Measurements from ENCODE around the gene MYH9. TPM values are rescaled to one million over a fixed set of nuclear protein-coding genes. Genes with fewer than 3 reads are reported as not detected.

The MYH9 gene
- total RNA-seq, 1 donor from 2014 or later, result 277 TPM

- TF ChIP-seq CTCF (conservative IDR thresholded peaks at IDR 0.05), result no peak
- DNase-seq (ENCODE audit: extremely low spot score, unreplicated experiment), result no peak
- Mint-ChIP-seq H3K9me3 (peaks cover 16% of the 10 kb centered on the region), H3K4me3 (no peak overlapping the region), H3K27ac (no peak overlapping the region), H3K4me1 (ENCODE audit: unreplicated experiment) (no peaks in the 10 kb centered on the region), H3K36me3 (no peaks in the 10 kb centered on the region), H3K27me3 (no peaks in the 10 kb centered on the region)
These were observed 141.0 kb downstream of the MYH9 start for GRCh38 chr22:36246718-36247117.

- Mint-ChIP-seq H3K4me1 (ENCODE audit: unreplicated experiment) (no peaks in the 10 kb centered on the region), H3K27ac (no peak overlapping the region), H3K4me3 (no peak overlapping the region), H3K27me3 (no peaks in the 10 kb centered on the region), H3K36me3 (no peaks in the 10 kb centered on the region), H3K9me3 (peaks cover 16% of the 10 kb centered on the region)
- TF ChIP-seq CTCF (conservative IDR thresholded peaks at IDR 0.05), result no peak
- DNase-seq (ENCODE audit: extremely low spot score, unreplicated experiment), result no peak
These were observed 141.9 kb downstream of the MYH9 start for GRCh38 chr22:36245805-36246356.

GRCh38 chr22:36244522-36245391 is 143.0 kb downstream of the MYH9 start:
- no peaks in the 10 kb centered on the region for H3K36me3 Mint-ChIP-seq
- peaks cover 3% of the 10 kb centered on the region for H3K4me1 Mint-ChIP-seq (ENCODE audit: unreplicated experiment)
- DNase-seq (ENCODE audit: extremely low spot score, unreplicated experiment), result no peak
- H3K9me3 Mint-ChIP-seq, result peaks cover 16% of the 10 kb centered on the region
- TF ChIP-seq CTCF (conservative IDR thresholded peaks at IDR 0.05), result no peak
- no peak overlapping the region for H3K27ac Mint-ChIP-seq
- no peak overlapping the region for H3K4me3 Mint-ChIP-seq
- H3K27me3 Mint-ChIP-seq, result no peaks in the 10 kb centered on the region

GRCh38 chr22:36243986-36244385 is 143.8 kb downstream of the MYH9 start:
- no peak overlapping the region for H3K27ac Mint-ChIP-seq
- H3K9me3 Mint-ChIP-seq, result peaks cover 12% of the 10 kb centered on the region
- H3K4me3 Mint-ChIP-seq, result no peak overlapping the region
- DNase-seq (ENCODE audit: extremely low spot score, unreplicated experiment), result no peak
- peaks cover 11% of the 10 kb centered on the region for H3K4me1 Mint-ChIP-seq (ENCODE audit: unreplicated experiment)
- H3K27me3 Mint-ChIP-seq, result no peaks in the 10 kb centered on the region
- no peak for TF ChIP-seq CTCF (conservative IDR thresholded peaks at IDR 0.05)
- peaks cover 3% of the 10 kb centered on the region for H3K36me3 Mint-ChIP-seq

GRCh38 chr22:36239401-36240171 is 148.2 kb downstream of the MYH9 start, which contains the start of gene APOL2:
TSS of gene APOL2 (minus strand) at chr22:36239527. CDS start at chr22:36233162, 6,365 bp downstream.
- peaks cover 17% of the 10 kb centered on the region for H3K36me3 Mint-ChIP-seq
- no peaks in the 10 kb centered on the region for H3K27me3 Mint-ChIP-seq
- H3K4me3 Mint-ChIP-seq, result peak within 1 kb of the TSS; percentile 96
- H3K4me1 Mint-ChIP-seq (ENCODE audit: unreplicated experiment), result peaks cover 32% of the 10 kb centered on the region
- peak; percentile 85 for DNase-seq (ENCODE audit: extremely low spot score, unreplicated experiment)
- peak within 1 kb of the TSS; percentile 96 for H3K27ac Mint-ChIP-seq
- peaks cover 11% of the 10 kb centered on the region for H3K9me3 Mint-ChIP-seq
- TF ChIP-seq CTCF (conservative IDR thresholded peaks at IDR 0.05), result peak; percentile 72

Data from type B pancreatic cell (in vitro differentiated cells).